Esophagus muscularis mucosa (tissue), 4 donors: ENCODE results near the gene PIP4K2A. TPM values are rescaled to one million over a fixed set of nuclear protein-coding genes. Genes with fewer than 3 reads are reported as not detected.

Source experiments
- DNase-seq: peaks from one replicate; pipeline ENCODE4 v3.0.0-alpha.2; 2017; ENCODE audit errors: extremely low spot score
- H3K27ac ChIP-seq, 4 donors: fragments of 200-600 bp; sonication (generic); replicated peaks in 1 of 4; 1 replicate in 3 of 4; 2 replicates in 1 of 4; pipeline ENCODE4 v1.5.1; 2016 to 2019; ENCODE audit warnings: mild to moderate bottlenecking in 1 of 4
- H3K27me3 ChIP-seq, 4 donors: fragments of 200-600 bp; sonication (generic); one replicate each; pipeline versions ENCODE4 v1.5.1 to v1.6.0; 2016 to 2019
- H3K36me3 ChIP-seq, 4 donors: fragments of 200-600 bp; sonication (generic); one replicate each; pipeline ENCODE4 v1.5.1; 2016 to 2019
- H3K4me1 ChIP-seq, 4 donors: fragments of 200-600 bp; sonication (generic); one replicate each; pipeline ENCODE4 v1.5.1; 2016 to 2019
- H3K4me3 ChIP-seq, 4 donors: fragments of 200-600 bp; sonication (generic); 1 replicate in 2 of 4; 2 replicates in 2 of 4; pipeline ENCODE4 v1.5.1; 2016 to 2019; ENCODE audit warnings: mild to moderate bottlenecking in 4 of 4, moderate library complexity in 1 of 4
- H3K9me3 ChIP-seq, 4 donors: fragments of 200-600 bp; sonication (generic); 1 replicate in 3 of 4; 2 replicates in 1 of 4; pipeline ENCODE4 v1.5.1; 2016 to 2019
- CTCF ChIP-seq, 3 experiments: fragments of 200-600 bp in 2 of 3; fragments of 450-650 bp in 1 of 3; sonication (generic) in 2 of 3; IDR thresholded peaks; one replicate each; pipeline ENCODE4 v1.5.1; 2017 to 2019; ENCODE audit warnings: antibody characterized with exemption in 3 of 3, mild to moderate bottlenecking in 2 of 3, moderate library complexity in 1 of 3
- EP300 ChIP-seq: sonication (generic); formaldehyde crosslinking; IDR thresholded peaks from one replicate; pipeline ENCODE4 v1.6.1; 2017; ENCODE audit warnings: antibody characterized with exemption
- POLR2A ChIP-seq: fragments of 450-650 bp; IDR thresholded peaks from one replicate; pipeline ENCODE4 v1.6.1; 2017; ENCODE audit warnings: antibody characterized with exemption, moderate library complexity, mild to moderate bottlenecking, low read depth
- POLR2AphosphoS5 ChIP-seq, 2 donors: sonication (generic); formaldehyde crosslinking; IDR thresholded peaks; one replicate each; pipeline ENCODE4 v1.6.1; 2017; ENCODE audit warnings: antibody characterized with exemption in 2 of 2
- WGBS: methylation state at CpG from one replicate; pipeline ENCODE4 v1.1.5; 2018; 5-methylcytosine and 5-hydroxymethylcytosine counted together
- intact Hi-C: fragments of 100-400 bp; cut with DNase I; formaldehyde crosslinking; loops from one replicate; pipeline ENCODE4 v1.15.1; 2023
- total RNA-seq, 4 donors: library from RNA; depleted of rRNA; stranded (reverse); fragments of >200 nt; gene quantifications; one replicate each; pipeline versions ENCODE4 v1.1.0 to v1.2.1, GENCODE V29; 2016

The PIP4K2A gene
- total RNA-seq, 4 donors from 2014 or later: 26.2 to 34.3 (median 32.5) TPM

- Histone ChIP-seq H3K9me3 (no peaks in the 10 kb centered on the region), H3K36me3 (no peaks in the 10 kb centered on the region), H3K27me3 (no peaks in the 10 kb centered on the region), H3K4me1 (peaks cover 2 to 31% (median 18%) of the 10 kb centered on the region in 4 donors), H3K4me3 (no peak overlapping the region), H3K27ac (no peak overlapping the region)
- TF ChIP-seq POLR2AphosphoS5 (IDR thresholded peaks at IDR 0.05): no peak
- TF ChIP-seq POLR2A: no peak
- TF ChIP-seq CTCF (IDR thresholded peaks at IDR 0.05): no peak
- no peak for TF ChIP-seq EP300
- 83% methylated on average over 4 of the region's 4 CpGs for WGBS
- no peak for DNase-seq
- intact Hi-C loops: no loop called here
These were observed 57.4 kb downstream of the PIP4K2A start for GRCh38 chr10:22657024-22657423.

GRCh38 chr10:22656036-22656435, 58.3 kb downstream of the PIP4K2A start:
- H3K9me3 ChIP-seq: no peaks in the 10 kb centered on the region
- intact Hi-C loops: no loop called here
- no peak overlapping the region for H3K27ac ChIP-seq
- no peaks in the 10 kb centered on the region for H3K27me3 ChIP-seq
- no peak for TF ChIP-seq CTCF (IDR thresholded peaks at IDR 0.05)
- no peak for TF ChIP-seq POLR2A
- TF ChIP-seq POLR2AphosphoS5 (IDR thresholded peaks at IDR 0.05): no peak
- no peak for TF ChIP-seq EP300
- no peak for DNase-seq
- H3K4me1 ChIP-seq: peaks cover 6 to 40% (median 24%) of the 10 kb centered on the region in 4 donors
- 91% methylated on average over 8 of the region's 8 CpGs for WGBS
- H3K4me3 ChIP-seq: no peak overlapping the region
- H3K36me3 ChIP-seq: no peaks in the 10 kb centered on the region

GRCh38 chr10:22655312-22655981, 58.9 kb downstream of the PIP4K2A start:
- WGBS: 62% methylated on average over 10 of the region's 10 CpGs
- TF ChIP-seq POLR2AphosphoS5 (IDR thresholded peaks at IDR 0.05): no peak
- no peak for TF ChIP-seq CTCF (IDR thresholded peaks at IDR 0.05)
- TF ChIP-seq EP300: no peak
- TF ChIP-seq POLR2A: no peak
- peaks cover 6 to 40% (median 24%) of the 10 kb centered on the region in 4 donors for H3K4me1 ChIP-seq
- intact Hi-C loops: no loop called here
- H3K36me3 ChIP-seq: no peaks in the 10 kb centered on the region
- DNase-seq: no peak
- no peak overlapping the region for H3K27ac ChIP-seq
- no peaks in the 10 kb centered on the region for H3K9me3 ChIP-seq
- no peaks in the 10 kb centered on the region for H3K27me3 ChIP-seq
- H3K4me3 ChIP-seq: no peak overlapping the region

- H3K4me3 ChIP-seq: no peak overlapping the region
- no peaks in the 10 kb centered on the region for H3K9me3 ChIP-seq
- H3K27me3 ChIP-seq: no peaks in the 10 kb centered on the region
- H3K27ac ChIP-seq: no peak overlapping the region
- H3K36me3 ChIP-seq: no peaks in the 10 kb centered on the region
- WGBS: 83% methylated on average over 6 of the region's 6 CpGs
- DNase-seq: no peak
- intact Hi-C loops: no loop called here
- TF ChIP-seq POLR2A: no peak
- TF ChIP-seq EP300: no peak
- peaks cover 15 to 38% (median 31%) of the 10 kb centered on the region in 4 donors for H3K4me1 ChIP-seq
These were observed 61.3 kb downstream of the PIP4K2A start for GRCh38 chr10:22652988-22653481.

- no peak overlapping the region for H3K27ac ChIP-seq
- WGBS: 86% methylated on average over 12 of the region's 12 CpGs
- H3K36me3 ChIP-seq: no peaks in the 10 kb centered on the region
- no peak overlapping the region for H3K4me3 ChIP-seq
- no peaks in the 10 kb centered on the region for H3K9me3 ChIP-seq
- no peak for DNase-seq
- H3K27me3 ChIP-seq: no peaks in the 10 kb centered on the region
- H3K4me1 ChIP-seq: peaks cover 27 to 54% (median 40%) of the 10 kb centered on the region in 4 donors
- intact Hi-C loops: no loop called here
- TF ChIP-seq POLR2A: no peak
These were observed 63.0 kb downstream of the PIP4K2A start for GRCh38 chr10:22651276-22651980.
